NCI-H524 treated with DMSO at 0.1 percent for 48 hours (cell line): ENCODE measurements around the gene ARHGEF37.

Experiments
- DNase-seq: peaks from one replicate; lab custom pipeline; 2025; lab: John Stamatoyannopoulos, UW

The ARHGEF37 gene

GRCh38 chr5:149675610-149676201 is 94.4 kb downstream of the ARHGEF37 start:
- DNase-seq = no peak

- DNase-seq = no peak
Measured at GRCh38 chr5:149677731-149678130, 96.4 kb downstream of the ARHGEF37 start.

GRCh38 chr5:149679876-149680809 is 98.8 kb downstream of the ARHGEF37 start:
- DNase-seq = no peak

- no peak for DNase-seq
Measured at GRCh38 chr5:149680810-149681221, 99.5 kb downstream of the ARHGEF37 start.

GRCh38 chr5:149681252-149681651 is 100.0 kb downstream of the ARHGEF37 start:
- no peak for DNase-seq

- DNase-seq = no peak
Measured at GRCh38 chr5:149681922-149682321, 100.6 kb downstream of the ARHGEF37 start.

GRCh38 chr5:149682532-149683075 is 101.3 kb downstream of the ARHGEF37 start:
- no peak for DNase-seq

- no peak for DNase-seq
Measured at GRCh38 chr5:149683964-149684363, 102.7 kb downstream of the ARHGEF37 start.

GRCh38 chr5:149684371-149684770 is 103.1 kb downstream of the ARHGEF37 start:
- DNase-seq = no peak
